SIG-M5 (cell line): ENCODE measurements around the gene SLC4A9.
A peak's percentile ranks its signal among the peaks of the same experiment; 100 is the strongest.

ENCODE experiments used
- DNase-seq: peaks from one replicate; lab custom pipeline; 2025; lab: John Stamatoyannopoulos, UW

SLC4A9 gene, protein sequence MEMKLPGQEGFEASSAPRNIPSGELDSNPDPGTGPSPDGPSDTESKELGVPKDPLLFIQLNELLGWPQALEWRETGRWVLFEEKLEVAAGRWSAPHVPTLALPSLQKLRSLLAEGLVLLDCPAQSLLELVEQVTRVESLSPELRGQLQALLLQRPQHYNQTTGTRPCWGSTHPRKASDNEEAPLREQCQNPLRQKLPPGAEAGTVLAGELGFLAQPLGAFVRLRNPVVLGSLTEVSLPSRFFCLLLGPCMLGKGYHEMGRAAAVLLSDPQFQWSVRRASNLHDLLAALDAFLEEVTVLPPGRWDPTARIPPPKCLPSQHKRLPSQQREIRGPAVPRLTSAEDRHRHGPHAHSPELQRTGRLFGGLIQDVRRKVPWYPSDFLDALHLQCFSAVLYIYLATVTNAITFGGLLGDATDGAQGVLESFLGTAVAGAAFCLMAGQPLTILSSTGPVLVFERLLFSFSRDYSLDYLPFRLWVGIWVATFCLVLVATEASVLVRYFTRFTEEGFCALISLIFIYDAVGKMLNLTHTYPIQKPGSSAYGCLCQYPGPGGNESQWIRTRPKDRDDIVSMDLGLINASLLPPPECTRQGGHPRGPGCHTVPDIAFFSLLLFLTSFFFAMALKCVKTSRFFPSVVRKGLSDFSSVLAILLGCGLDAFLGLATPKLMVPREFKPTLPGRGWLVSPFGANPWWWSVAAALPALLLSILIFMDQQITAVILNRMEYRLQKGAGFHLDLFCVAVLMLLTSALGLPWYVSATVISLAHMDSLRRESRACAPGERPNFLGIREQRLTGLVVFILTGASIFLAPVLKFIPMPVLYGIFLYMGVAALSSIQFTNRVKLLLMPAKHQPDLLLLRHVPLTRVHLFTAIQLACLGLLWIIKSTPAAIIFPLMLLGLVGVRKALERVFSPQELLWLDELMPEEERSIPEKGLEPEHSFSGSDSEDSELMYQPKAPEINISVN

GRCh38 chr5:140360101-140360500 is at the start of gene SLC4A9:
SLC4A9 (plus strand) TSS chr5:140360194; CDS start chr5:140360237, 43 bp downstream.
- no peak for DNase-seq

DNA sequence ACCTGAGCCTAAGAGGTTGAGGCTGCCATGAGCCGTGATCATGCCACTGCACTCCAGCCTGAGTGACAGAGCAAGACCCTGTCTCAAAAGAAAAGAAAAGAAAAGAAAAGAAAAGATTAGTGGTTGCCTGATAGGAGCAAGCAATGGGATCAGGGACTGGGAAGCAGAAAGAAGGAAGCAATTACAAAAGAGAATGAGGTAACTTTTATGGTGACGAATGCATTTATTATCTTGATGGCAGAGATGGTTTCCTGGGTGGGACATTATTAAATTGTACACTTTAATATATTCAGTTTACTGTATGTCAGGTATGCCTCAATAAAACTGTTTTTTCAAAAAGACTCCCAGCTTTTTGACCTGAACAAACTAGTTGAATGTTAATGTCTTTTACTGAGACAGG is 49.6 kb upstream of the SLC4A9 start:
- no peak for DNase-seq

- DNase-seq = no peak
These were observed 49.0 kb upstream of the SLC4A9 start for GRCh38 chr5:140311011-140311467.

DNA sequence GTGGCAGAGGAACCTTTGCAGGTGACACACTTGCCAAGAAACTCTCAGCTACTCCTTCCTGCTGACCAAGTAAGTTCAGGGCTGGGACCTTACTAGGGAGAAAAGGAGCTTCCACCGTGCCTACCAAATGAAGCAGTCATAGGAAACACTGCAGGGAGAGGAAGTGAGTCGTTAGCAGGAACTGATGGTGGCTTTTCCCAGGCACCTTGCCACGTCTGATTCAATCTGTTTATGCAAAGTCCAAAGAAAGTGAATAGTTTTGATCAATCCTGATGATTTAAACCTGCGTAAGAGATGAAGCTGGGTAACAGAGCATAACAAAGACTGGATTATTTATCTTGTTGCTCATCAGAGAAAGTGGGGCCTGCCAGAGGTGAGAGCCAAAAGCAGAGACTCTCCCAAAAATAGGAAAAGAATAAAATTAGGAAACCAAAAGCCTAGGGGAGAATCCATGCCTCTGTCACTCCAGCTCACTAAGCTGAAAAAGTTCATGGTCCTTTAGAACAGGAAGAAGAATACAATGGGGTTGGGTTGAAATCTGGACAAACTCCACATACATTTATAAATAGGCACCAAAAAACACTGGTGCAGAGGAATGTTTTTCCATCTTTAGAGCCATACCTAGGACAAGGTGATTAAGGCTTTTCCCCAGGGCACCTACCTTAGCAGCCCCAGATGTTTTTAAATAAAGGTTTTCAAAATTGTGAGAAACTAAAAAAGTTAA is 47.8 kb upstream of the SLC4A9 start:
- no peak for DNase-seq

DNA sequence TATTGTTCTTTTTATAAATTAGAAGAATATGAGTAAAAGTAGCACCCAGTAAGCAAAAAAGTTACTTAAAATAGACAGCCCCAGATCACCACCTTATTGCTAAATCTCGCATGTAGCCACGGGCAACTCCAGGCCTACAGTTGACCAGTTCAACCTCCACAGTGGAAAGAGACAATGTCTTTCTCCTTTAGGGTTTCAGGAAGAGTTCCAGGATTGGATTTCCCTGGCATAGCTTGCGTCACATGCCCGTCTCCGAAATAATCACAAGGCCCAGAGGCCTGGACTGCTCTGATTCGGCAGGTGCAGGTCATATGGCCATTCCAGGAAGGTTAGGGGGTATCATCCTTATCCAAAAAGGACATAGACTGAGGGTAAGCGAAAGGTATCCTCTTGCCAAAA is 47.2 kb upstream of the SLC4A9 start:
- no peak for DNase-seq

DNA sequence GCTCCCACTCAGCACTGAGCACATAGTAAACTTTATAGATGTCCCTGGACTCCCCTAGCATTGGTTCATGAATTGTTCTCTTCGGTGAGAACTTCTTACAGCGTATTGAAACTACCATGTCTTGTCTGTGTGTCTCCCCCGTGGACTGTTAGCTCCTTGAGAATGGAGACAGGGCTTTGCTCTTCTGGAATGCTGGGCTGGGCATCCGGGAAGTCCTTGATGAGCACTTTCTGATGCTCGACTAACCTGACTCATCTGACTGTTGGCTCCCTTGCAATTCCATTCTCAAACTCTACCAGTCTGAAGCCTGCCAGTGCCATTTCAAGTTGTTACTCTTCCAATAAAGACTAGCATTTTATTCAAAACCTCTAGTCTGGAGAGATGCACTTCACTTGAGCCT is 42.1 kb upstream of the SLC4A9 start:
- no peak for DNase-seq

DNA sequence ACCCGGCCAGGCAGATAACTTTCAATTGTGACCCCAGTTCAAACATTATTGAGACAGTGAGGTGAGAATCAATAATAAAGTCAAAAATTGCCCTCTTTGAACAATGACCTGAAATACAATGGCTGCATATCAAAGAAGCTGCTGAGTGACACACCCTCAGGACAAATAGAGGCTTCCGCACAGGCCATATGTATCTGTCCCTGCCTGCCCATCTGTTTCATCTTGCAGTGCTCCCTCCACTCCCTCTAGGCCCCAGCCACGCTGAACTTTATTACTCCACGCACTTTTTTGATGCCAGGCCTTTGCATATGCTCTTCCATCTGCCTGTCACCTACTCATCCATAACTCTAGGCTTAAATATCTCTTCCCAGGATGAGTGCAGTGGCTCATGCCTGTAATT is 41.2 kb upstream of the SLC4A9 start:
- no peak for DNase-seq

DNA sequence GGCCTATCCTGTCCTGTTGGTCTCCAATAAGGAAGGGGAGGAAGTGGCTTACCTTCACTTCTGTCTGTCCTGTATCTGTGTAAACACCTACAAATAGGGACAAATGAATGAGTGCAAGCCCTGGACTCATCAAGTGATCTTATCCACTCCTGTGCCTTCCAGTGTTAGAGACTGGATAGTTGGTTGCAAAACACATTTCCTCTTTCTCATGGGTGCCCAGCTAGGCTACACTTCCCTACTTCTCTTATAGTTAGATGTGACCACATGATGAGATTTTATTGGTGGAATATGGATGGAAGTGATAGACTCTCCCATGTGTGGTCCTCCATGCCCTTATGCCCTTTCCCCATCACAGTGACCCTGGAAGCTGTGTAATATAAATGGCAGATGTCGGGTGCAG is 40.2 kb upstream of the SLC4A9 start:
- DNase-seq = peak; percentile 43

GRCh38 chr5:140321796-140322195 is 38.2 kb upstream of the SLC4A9 start:
- peak; percentile 42 for DNase-seq

- DNase-seq = no peak
These were observed 37.0 kb upstream of the SLC4A9 start for GRCh38 chr5:140322751-140323731.

- no peak for DNase-seq
These were observed 35.9 kb upstream of the SLC4A9 start for GRCh38 chr5:140324041-140324600.

DNA sequence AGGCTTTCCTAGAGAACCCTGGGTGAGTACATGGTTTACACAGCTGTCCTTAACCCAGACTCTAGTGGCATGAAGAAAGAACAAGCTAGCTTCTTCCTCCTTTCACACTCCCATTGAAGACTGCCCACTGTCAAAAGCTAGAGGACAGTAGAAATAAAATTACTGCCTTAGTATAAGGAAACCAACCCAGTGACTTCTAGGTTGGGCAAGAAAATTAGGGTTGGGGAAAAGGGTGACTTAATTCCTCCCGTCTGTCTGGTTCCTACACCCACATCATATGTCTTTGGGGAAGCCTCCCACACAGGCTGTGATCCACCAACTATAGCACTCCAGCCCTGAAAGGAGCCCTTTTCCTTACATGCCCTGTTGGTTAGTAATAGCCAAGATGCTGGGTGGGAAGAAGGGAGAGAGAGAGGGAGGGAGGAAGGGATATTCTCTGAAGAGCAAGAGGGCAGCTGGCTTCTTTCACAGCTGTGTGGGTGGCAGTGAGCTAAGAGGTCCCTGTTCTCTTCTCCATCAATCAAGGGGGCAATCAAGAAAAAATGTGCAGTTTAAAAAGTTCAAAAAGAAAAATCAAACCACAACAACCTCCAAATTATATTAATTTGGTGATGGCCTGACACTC is 35.3 kb upstream of the SLC4A9 start:
- no peak for DNase-seq

GRCh38 chr5:140325486-140325885 is 34.5 kb upstream of the SLC4A9 start:
- no peak for DNase-seq

DNA sequence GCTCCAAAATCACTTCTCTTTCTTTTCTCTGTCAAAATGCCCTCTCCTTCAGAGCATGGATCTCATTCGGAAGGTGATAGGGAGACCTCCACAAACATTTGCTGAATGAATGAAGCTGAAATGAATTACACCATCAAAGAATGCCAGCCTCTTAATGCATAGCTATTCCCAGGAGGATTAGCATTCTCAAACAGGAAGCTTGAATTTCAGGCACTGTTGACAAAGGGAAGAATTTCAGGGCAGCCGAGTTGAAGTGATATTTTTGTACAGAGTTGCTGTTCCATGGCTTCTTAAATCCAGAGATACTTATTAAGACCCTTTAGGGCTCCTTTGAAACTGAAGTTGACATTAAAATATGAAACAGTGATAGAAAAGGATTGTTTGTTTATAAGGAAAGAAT is 32.4 kb upstream of the SLC4A9 start:
- no peak for DNase-seq

DNA sequence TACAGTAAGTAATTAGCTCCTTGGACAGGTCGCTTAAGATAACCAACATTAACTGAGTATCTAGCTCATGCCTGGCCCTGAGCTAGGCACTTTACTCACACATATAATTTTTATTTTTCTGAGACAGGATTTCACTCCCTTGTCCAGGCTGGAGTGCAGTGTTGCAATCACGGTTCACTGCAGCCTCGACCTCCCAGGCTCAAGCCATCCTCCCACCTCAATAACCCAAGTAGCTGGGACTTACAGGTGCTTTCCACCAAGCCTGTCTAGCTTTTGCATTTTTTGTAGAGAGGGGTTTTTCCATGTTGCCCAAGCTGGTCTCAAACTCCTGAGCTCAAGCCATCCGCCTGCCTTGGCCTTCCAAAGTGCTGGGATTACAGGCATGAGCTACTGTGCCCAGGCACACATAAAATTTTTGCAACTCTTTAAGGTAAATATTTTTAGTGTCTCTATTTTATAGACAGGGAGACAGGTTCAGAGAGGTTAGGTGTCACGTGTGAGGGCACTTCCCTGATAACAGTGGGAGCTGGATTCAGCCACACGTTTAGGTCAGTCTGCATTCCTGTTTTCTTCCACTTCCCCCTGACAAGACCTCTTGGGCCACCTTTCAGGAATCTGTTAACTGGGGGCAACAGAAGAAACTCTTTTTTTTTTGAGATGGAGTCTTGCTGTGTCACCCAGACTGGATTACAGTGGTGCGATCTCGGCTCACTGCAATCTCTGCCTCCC is 31.8 kb upstream of the SLC4A9 start:
- DNase-seq = no peak

DNA sequence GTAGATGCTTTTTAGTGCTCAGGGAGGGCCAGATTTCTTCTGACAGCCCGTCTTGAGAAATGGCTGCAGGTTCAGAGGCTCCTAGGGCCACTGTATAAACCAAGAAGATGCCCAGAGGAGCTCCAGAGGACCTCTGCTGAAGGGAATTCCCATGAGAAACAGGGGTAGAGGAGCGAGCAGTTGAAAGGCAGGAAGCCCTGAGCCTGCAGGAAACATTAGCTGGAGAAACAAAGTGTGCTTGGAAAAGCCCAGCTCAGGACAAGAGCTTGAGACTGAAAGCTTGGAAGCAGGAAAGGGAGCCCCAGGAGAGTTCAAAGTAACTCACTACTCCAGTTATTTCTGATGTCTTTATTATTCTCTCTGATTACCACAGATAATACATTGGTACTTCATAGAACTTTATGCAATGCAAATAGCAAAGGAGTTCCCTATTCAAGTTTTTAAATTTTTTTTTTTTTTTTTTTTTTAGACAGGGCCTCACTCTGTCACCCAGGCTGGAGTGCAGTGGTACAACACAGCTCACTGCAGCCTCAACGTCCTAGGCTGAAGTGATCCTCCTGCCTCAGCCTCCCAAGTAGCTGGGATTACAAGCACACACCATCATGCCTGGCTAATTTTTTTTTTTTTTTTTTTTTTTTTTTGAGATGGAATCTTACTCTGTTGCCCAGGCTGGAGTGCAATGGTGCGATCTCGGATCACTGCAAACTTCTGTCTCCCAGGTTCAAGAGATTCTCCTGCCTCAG is 30.1 kb upstream of the SLC4A9 start:
- DNase-seq = no peak

GRCh38 chr5:140331638-140332037 is 28.4 kb upstream of the SLC4A9 start:
- DNase-seq = no peak

- DNase-seq = no peak
These were observed 23.6 kb upstream of the SLC4A9 start for GRCh38 chr5:140336388-140336787.

- DNase-seq = no peak
These were observed 22.1 kb upstream of the SLC4A9 start for GRCh38 chr5:140337880-140338279.
